ENCODE measurements around the gene CYP39A1. TPM values are rescaled to one million over a fixed set of nuclear protein-coding genes. Genes with fewer than 3 reads are reported as not detected.

The CYP39A1 gene
- total RNA-seq, 1 experiment from 2014 or later = not detected

DNA sequence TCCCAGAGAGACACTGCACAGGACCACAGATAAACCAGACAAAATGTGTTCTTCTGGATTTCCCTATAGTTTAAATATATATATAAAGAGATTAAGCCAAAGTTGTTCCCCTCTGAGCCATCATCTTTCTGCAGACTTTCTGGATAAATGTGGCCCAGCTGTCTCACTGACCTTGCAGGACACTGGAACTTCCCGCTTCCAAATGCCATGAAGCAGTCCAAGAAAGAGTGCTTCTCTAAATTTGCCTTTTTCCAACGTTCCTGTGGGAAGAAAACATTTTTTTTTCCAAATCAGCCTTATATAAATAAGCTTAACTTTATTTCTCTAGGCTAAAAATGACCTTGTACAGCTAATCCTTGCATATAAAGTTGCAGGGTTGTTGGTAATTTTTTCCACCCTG is 65.7 kb downstream of the CYP39A1 start:
- H3K36me3 ChIP-seq (ENCODE audit: control insufficient read depth, insufficient read depth, low read length) = no peaks in the 10 kb centered on the region
- no peak for DNase-seq
- BruUV-seq (replicated peaks) = no TSS peak
- H3K27ac Mint-ChIP-seq (ENCODE audit: unreplicated experiment) = no peak overlapping the region
- H3K4me3 Mint-ChIP-seq (ENCODE audit: unreplicated experiment) = no peak overlapping the region
- no peaks in the 10 kb centered on the region for H3K4me1 Mint-ChIP-seq (ENCODE audit: low read depth, unreplicated experiment)
- intact Hi-C loops (cut with micrococcal nuclease; ENCODE audit: unreplicated experiment) = no loop called here
- no peaks in the 10 kb centered on the region for H3K4me1 ChIP-seq
- CTCF ChIA-PET = no interaction called here
- no peaks in the 10 kb centered on the region for H3K9me3 ChIP-seq
- H3K36me3 Mint-ChIP-seq (ENCODE audit: insufficient read depth, unreplicated experiment) = no peaks in the 10 kb centered on the region
- no peaks in the 10 kb centered on the region for H3K27me3 ChIP-seq (replicated peaks; ENCODE audit: control insufficient read depth, insufficient read depth, low read length)
- POLR2A ChIA-PET = no interaction called here
- no peaks in the 10 kb centered on the region for H3K9me3 Mint-ChIP-seq (ENCODE audit: unreplicated experiment)
- TF ChIP-seq CTCF (IDR thresholded peaks at IDR 0.05; ENCODE audit: insufficient read depth in 1 of 2, low read depth in 1 of 2, low read length in 1 of 2, severe bottlenecking in 1 of 2, unreplicated experiment in 1 of 2) = no peak
- no peak overlapping the region for H3K4me3 ChIP-seq (ENCODE audit: low read depth, low read length)
- peaks cover 2% of the 10 kb centered on the region for H3K27me3 Mint-ChIP-seq (ENCODE audit: insufficient read depth, unreplicated experiment)

DNA sequence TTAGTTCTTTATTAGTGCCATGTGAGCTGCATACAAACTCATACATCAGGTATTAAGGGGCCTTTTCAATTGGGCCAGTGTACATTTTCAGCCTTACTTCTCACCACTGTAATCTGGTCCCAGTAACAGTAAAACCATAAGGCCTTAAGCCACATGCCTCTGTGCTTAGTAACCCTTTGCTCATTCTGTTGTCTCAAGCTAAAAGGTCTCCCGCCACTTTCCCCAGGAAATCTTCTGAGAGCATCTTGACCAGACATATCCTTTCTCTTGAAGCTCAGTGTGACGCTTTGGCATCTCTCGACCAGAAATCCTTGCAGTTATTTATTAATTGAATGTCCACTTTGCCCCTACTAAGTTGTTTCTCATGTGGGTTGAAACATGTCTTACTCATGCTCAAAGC is 68.0 kb downstream of the CYP39A1 start:
- Mint-ChIP-seq H3K27me3 (ENCODE audit: insufficient read depth, unreplicated experiment) (peaks cover 3% of the 10 kb centered on the region), H3K4me3 (ENCODE audit: unreplicated experiment) (no peak overlapping the region), H3K36me3 (ENCODE audit: insufficient read depth, unreplicated experiment) (no peaks in the 10 kb centered on the region), H3K27ac (ENCODE audit: unreplicated experiment) (no peak overlapping the region), H3K4me1 (ENCODE audit: low read depth, unreplicated experiment) (no peaks in the 10 kb centered on the region), H3K9me3 (ENCODE audit: unreplicated experiment) (no peaks in the 10 kb centered on the region)
- H3K4me3 ChIP-seq (ENCODE audit: low read depth, low read length) = no peak overlapping the region
- CTCF ChIA-PET = no interaction called here
- H3K36me3 ChIP-seq (ENCODE audit: control insufficient read depth, insufficient read depth, low read length) = no peaks in the 10 kb centered on the region
- DNase-seq = no peak
- no peak for TF ChIP-seq CTCF (IDR thresholded peaks at IDR 0.05; ENCODE audit: insufficient read depth in 1 of 2, low read depth in 1 of 2, low read length in 1 of 2, severe bottlenecking in 1 of 2, unreplicated experiment in 1 of 2)
- no TSS peak for BruUV-seq (replicated peaks)
- no peaks in the 10 kb centered on the region for H3K9me3 ChIP-seq
- intact Hi-C loops (cut with micrococcal nuclease; ENCODE audit: unreplicated experiment) = no loop called here
- POLR2A ChIA-PET = no interaction called here
- H3K4me1 ChIP-seq = no peaks in the 10 kb centered on the region
- no peaks in the 10 kb centered on the region for H3K27me3 ChIP-seq (replicated peaks; ENCODE audit: control insufficient read depth, insufficient read depth, low read length)

- H3K4me1 Mint-ChIP-seq (ENCODE audit: low read depth, unreplicated experiment) = no peaks in the 10 kb centered on the region
- POLR2A ChIA-PET = no interaction called here
- no peaks in the 10 kb centered on the region for H3K9me3 ChIP-seq
- no peaks in the 10 kb centered on the region for H3K9me3 Mint-ChIP-seq (ENCODE audit: unreplicated experiment)
- no peaks in the 10 kb centered on the region for H3K36me3 ChIP-seq (ENCODE audit: control insufficient read depth, insufficient read depth, low read length)
- no peaks in the 10 kb centered on the region for H3K36me3 Mint-ChIP-seq (ENCODE audit: insufficient read depth, unreplicated experiment)
- peaks cover 3% of the 10 kb centered on the region for H3K27me3 Mint-ChIP-seq (ENCODE audit: insufficient read depth, unreplicated experiment)
- intact Hi-C loops (cut with micrococcal nuclease; ENCODE audit: unreplicated experiment) = no loop called here
- no peaks in the 10 kb centered on the region for H3K27me3 ChIP-seq (replicated peaks; ENCODE audit: control insufficient read depth, insufficient read depth, low read length)
- no peak for DNase-seq
- CTCF ChIA-PET = no interaction called here
- H3K4me1 ChIP-seq = no peaks in the 10 kb centered on the region
- no peak for TF ChIP-seq CTCF (IDR thresholded peaks at IDR 0.05; ENCODE audit: insufficient read depth in 1 of 2, low read depth in 1 of 2, low read length in 1 of 2, severe bottlenecking in 1 of 2, unreplicated experiment in 1 of 2)
- no peak overlapping the region for H3K4me3 Mint-ChIP-seq (ENCODE audit: unreplicated experiment)
- H3K4me3 ChIP-seq (ENCODE audit: low read depth, low read length) = no peak overlapping the region
- H3K27ac Mint-ChIP-seq (ENCODE audit: unreplicated experiment) = no peak overlapping the region
- BruUV-seq (replicated peaks) = no TSS peak
Measured at GRCh38 chr6:46583721-46584120, 68.9 kb downstream of the CYP39A1 start.
